Glomerular visceral epithelial cell (primary cell): ENCODE measurements around the gene CLIC3.
"Not testable (repeated sequence)": the region's sequence is repeated elsewhere in the genome, so short reads cannot be mapped to it uniquely, and the experiment has no call there.

Experiments
- DNase-seq: peaks from one replicate; pipeline ENCODE4 v3.0.0-alpha.2; 2016; ENCODE audit errors: extremely low spot score

The CLIC3 gene

GRCh38 chr9:137017071-137017470, 20.7 kb upstream of the CLIC3 start:
- DNase-seq, result no peak

- DNase-seq, result no peak
Measured at GRCh38 chr9:137016436-137016835, 20.1 kb upstream of the CLIC3 start.

- DNase-seq, result no peak
Measured at GRCh38 chr9:137015976-137016375, 19.6 kb upstream of the CLIC3 start.

- DNase-seq, result no peak
Measured at GRCh38 chr9:137015540-137015930, 19.2 kb upstream of the CLIC3 start.

- DNase-seq, result no peak
Measured at GRCh38 chr9:137014776-137015539, 18.6 kb upstream of the CLIC3 start.

- no peak for DNase-seq
Measured at GRCh38 chr9:137014166-137014565, 17.8 kb upstream of the CLIC3 start.

GRCh38 chr9:137013571-137013940, 17.2 kb upstream of the CLIC3 start:
- DNase-seq, result no peak

- DNase-seq, result no peak
Measured at GRCh38 chr9:137012694-137013570, 16.6 kb upstream of the CLIC3 start.

GRCh38 chr9:137011907-137012675, 15.7 kb upstream of the CLIC3 start:
- DNase-seq, result no peak

- DNase-seq, result no peak
Measured at GRCh38 chr9:137011156-137011555, 14.8 kb upstream of the CLIC3 start.

GRCh38 chr9:137009938-137010732, 13.8 kb upstream of the CLIC3 start:
- DNase-seq, result no peak

GRCh38 chr9:137009217-137009616, 12.8 kb upstream of the CLIC3 start:
- DNase-seq, result no peak

- no peak for DNase-seq
Measured at GRCh38 chr9:137008312-137008711, 11.9 kb upstream of the CLIC3 start.

GRCh38 chr9:137007816-137008270, 11.5 kb upstream of the CLIC3 start:
- DNase-seq, result peak; percentile 19

GRCh38 chr9:137007108-137007815, 10.9 kb upstream of the CLIC3 start:
- DNase-seq, result no peak

- no peak for DNase-seq
Measured at GRCh38 chr9:137006116-137007003, 10.0 kb upstream of the CLIC3 start.

- not testable (repeated sequence) for DNase-seq
Measured at GRCh38 chr9:137004285-137004684, 7.9 kb upstream of the CLIC3 start.

- no peak for DNase-seq
Measured at GRCh38 chr9:137002646-137003041, 6.3 kb upstream of the CLIC3 start.

GRCh38 chr9:137001857-137002645, 5.7 kb upstream of the CLIC3 start:
- no peak for DNase-seq
